ENCODE measurements around the gene LRMDA.

DNA sequence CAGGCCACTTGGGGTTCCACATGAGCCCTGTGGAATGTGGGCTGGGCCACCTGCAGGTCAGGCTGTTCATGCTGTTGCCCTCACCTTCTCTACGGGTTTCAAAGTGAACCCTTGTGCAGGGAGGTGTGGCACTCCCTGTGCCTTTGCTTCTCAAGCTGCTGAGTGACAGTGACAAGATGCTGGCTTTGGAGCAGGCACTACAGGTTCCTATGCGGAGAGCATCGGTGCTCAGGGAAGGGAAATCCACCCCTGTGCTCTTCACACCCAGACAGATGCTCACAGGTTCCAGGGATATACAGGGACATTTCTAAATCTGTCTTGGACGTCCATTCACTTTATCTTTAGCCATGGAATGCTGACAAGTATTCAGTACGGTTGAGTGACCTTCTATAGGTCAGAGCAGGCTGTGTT lies 1005.0 kb downstream of the LRMDA start:
- TF ChIP-seq, protein P1, sequence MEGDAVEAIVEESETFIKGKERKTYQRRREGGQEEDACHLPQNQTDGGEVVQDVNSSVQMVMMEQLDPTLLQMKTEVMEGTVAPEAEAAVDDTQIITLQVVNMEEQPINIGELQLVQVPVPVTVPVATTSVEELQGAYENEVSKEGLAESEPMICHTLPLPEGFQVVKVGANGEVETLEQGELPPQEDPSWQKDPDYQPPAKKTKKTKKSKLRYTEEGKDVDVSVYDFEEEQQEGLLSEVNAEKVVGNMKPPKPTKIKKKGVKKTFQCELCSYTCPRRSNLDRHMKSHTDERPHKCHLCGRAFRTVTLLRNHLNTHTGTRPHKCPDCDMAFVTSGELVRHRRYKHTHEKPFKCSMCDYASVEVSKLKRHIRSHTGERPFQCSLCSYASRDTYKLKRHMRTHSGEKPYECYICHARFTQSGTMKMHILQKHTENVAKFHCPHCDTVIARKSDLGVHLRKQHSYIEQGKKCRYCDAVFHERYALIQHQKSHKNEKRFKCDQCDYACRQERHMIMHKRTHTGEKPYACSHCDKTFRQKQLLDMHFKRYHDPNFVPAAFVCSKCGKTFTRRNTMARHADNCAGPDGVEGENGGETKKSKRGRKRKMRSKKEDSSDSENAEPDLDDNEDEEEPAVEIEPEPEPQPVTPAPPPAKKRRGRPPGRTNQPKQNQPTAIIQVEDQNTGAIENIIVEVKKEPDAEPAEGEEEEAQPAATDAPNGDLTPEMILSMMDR (IDR thresholded peaks at IDR 0.05 in 2 of 3, conservative IDR thresholded peaks at IDR 0.05 in 1 of 3; ENCODE audit: control insufficient read depth in 2 of 3, extremely low read depth in 1 of 3, insufficient read depth in 1 of 3, low read depth in 3 of 3, low read length in 3 of 3): no peak
- no peak for TF ChIP-seq PAX8 (IDR thresholded peaks at IDR 0.05)
- TF ChIP-seq, protein P2, sequence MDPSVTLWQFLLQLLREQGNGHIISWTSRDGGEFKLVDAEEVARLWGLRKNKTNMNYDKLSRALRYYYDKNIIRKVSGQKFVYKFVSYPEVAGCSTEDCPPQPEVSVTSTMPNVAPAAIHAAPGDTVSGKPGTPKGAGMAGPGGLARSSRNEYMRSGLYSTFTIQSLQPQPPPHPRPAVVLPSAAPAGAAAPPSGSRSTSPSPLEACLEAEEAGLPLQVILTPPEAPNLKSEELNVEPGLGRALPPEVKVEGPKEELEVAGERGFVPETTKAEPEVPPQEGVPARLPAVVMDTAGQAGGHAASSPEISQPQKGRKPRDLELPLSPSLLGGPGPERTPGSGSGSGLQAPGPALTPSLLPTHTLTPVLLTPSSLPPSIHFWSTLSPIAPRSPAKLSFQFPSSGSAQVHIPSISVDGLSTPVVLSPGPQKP (IDR thresholded peaks at IDR 0.05; ENCODE audit: low read depth, low read length): no peak
- no peak for TF ChIP-seq RBBP5 (conservative IDR thresholded peaks at IDR 0.05)
- TF ChIP-seq JUND (IDR thresholded peaks at IDR 0.05; ENCODE audit: low read depth, low read length): no peak
- TF ChIP-seq ZBED1 (IDR thresholded peaks at IDR 0.05; ENCODE audit: borderline replicate concordance): no peak
- no peak for TF ChIP-seq HDAC2 (IDR thresholded peaks at IDR 0.05)
- no peak for TF ChIP-seq MXI1 (IDR thresholded peaks at IDR 0.05; ENCODE audit: low read depth, low read length)
- TF ChIP-seq EZH2 (IDR thresholded peaks at IDR 0.05; ENCODE audit: borderline replicate concordance, control insufficient read depth, low read depth, low read length): no peak
- TF ChIP-seq ZNF274 (IDR thresholded peaks at IDR 0.05; ENCODE audit: insufficient read depth, insufficient read length): no peak
- TF ChIP-seq ZNF24 (IDR thresholded peaks at IDR 0.05): no peak
- TF ChIP-seq, protein P3, sequence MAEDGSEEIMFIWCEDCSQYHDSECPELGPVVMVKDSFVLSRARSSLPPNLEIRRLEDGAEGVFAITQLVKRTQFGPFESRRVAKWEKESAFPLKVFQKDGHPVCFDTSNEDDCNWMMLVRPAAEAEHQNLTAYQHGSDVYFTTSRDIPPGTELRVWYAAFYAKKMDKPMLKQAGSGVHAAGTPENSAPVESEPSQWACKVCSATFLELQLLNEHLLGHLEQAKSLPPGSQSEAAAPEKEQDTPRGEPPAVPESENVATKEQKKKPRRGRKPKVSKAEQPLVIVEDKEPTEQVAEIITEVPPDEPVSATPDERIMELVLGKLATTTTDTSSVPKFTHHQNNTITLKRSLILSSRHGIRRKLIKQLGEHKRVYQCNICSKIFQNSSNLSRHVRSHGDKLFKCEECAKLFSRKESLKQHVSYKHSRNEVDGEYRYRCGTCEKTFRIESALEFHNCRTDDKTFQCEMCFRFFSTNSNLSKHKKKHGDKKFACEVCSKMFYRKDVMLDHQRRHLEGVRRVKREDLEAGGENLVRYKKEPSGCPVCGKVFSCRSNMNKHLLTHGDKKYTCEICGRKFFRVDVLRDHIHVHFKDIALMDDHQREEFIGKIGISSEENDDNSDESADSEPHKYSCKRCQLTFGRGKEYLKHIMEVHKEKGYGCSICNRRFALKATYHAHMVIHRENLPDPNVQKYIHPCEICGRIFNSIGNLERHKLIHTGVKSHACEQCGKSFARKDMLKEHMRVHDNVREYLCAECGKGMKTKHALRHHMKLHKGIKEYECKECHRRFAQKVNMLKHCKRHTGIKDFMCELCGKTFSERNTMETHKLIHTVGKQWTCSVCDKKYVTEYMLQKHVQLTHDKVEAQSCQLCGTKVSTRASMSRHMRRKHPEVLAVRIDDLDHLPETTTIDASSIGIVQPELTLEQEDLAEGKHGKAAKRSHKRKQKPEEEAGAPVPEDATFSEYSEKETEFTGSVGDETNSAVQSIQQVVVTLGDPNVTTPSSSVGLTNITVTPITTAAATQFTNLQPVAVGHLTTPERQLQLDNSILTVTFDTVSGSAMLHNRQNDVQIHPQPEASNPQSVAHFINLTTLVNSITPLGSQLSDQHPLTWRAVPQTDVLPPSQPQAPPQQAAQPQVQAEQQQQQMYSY (CRISPR knock-in tag; IDR thresholded peaks at IDR 0.05): no peak
- no peak for TF ChIP-seq EP300 (IDR thresholded peaks at IDR 0.05; ENCODE audit: borderline replicate concordance in 1 of 2, control insufficient read depth in 1 of 2, low read depth in 2 of 2, low read length in 2 of 2)
- TF ChIP-seq HDAC6 (IDR thresholded peaks at IDR 0.05; ENCODE audit: unreplicated experiment): no peak

Measured in GM12878 (cell line).